ENCODE results near the gene RANBP3.

DNA sequence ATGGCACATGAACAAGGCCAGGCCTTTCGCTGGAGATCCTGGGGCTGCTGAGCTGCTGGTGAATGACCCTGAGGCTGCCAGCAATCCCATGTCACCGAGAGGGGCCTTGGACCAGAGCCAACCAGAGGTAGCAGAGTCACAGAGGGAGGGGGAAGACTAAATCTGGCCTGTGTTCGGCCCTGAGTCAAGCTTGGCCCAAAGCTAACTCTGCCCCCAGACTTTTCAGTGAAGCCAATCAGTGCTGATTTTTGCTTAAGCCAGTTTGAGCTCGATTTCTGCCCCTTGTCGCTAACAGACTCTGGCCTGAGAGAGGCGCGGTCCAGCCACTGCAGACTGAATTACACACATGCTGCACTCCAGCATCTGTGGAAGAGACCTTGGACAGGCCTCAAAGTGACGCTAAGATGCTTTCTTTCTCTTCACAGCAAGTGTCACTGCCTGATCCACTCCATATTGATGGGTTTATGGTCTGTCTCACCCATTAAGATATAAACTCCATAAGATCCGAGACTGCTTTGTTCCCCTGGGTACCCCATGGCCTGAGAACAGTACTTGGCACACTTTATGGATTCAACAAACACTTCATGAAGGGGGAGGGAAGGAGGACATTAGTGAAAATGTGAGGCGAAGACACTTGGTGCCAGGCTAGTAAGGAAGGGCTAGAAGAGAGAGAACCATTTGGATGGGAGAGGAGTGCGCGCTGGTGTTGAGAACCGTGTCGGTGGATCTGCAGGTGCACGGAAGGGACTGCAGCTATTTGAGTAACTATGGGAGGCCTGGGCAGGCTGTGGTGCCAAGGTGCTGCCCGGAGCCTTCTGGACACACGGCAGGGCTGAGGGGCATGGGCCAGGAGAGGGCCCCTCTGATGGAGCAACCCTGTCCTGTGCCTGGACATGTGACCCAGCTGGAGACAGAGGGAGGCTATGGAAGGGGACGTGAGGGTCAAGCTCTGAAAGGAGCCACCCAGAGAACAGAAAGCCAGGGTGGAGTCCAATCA is 17.6 kb downstream of the RANBP3 start:
- TF ChIP-seq, protein P1, sequence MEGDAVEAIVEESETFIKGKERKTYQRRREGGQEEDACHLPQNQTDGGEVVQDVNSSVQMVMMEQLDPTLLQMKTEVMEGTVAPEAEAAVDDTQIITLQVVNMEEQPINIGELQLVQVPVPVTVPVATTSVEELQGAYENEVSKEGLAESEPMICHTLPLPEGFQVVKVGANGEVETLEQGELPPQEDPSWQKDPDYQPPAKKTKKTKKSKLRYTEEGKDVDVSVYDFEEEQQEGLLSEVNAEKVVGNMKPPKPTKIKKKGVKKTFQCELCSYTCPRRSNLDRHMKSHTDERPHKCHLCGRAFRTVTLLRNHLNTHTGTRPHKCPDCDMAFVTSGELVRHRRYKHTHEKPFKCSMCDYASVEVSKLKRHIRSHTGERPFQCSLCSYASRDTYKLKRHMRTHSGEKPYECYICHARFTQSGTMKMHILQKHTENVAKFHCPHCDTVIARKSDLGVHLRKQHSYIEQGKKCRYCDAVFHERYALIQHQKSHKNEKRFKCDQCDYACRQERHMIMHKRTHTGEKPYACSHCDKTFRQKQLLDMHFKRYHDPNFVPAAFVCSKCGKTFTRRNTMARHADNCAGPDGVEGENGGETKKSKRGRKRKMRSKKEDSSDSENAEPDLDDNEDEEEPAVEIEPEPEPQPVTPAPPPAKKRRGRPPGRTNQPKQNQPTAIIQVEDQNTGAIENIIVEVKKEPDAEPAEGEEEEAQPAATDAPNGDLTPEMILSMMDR (IDR thresholded peaks at IDR 0.05) = no peak
- TF ChIP-seq ZFX (IDR thresholded peaks at IDR 0.05; ENCODE audit: borderline replicate concordance) = no peak
